Activated CD4-positive, alpha-beta memory T cell treated with anti-CD3 and anti-CD28 coated beads for 36 hours (primary cell): Measurements from ENCODE around the gene SH2D5. TPM values are rescaled to one million over a fixed set of nuclear protein-coding genes. Genes with fewer than 3 reads are reported as not detected.

Experiments used
- CTCF ChIA-PET: fragments of 350-600 bp; sonication (Branson Sonifier 250); formaldehyde crosslinking; loops from one replicate; lab custom pipeline; 2021; ENCODE audit warnings: antibody characterized with exemption, inconsistent platforms; lab: Charles Lee
- POLR2A ChIA-PET: fragments of 350-600 bp; sonication (Branson Sonifier 250); formaldehyde crosslinking; loops from one replicate; lab custom pipeline; 2021; ENCODE audit warnings: antibody characterized with exemption; lab: Charles Lee
- DNase-seq: peaks from one replicate; pipeline ENCODE4 v3.0.0-alpha.2; 2020
- H3K27ac Mint-ChIP-seq: one replicate; pipeline ENCODE4 v1.8.0; 2021; ENCODE audit warnings: mixed read lengths
- H3K27me3 Mint-ChIP-seq: one replicate; pipeline ENCODE4 v1.8.0; 2021; ENCODE audit warnings: mixed read lengths
- H3K36me3 Mint-ChIP-seq: one replicate; pipeline ENCODE4 v1.8.0; 2021; ENCODE audit warnings: mixed read lengths
- H3K4me1 Mint-ChIP-seq: one replicate; pipeline ENCODE4 v1.8.0; 2021; ENCODE audit warnings: low read depth, mixed read lengths
- H3K4me3 Mint-ChIP-seq: one replicate; pipeline ENCODE4 v1.8.0; 2021; ENCODE audit warnings: mild to moderate bottlenecking, mixed read lengths
- H3K9me3 Mint-ChIP-seq: one replicate; pipeline ENCODE4 v1.8.0; 2021; ENCODE audit warnings: mixed read lengths
- intact Hi-C: fragments of 100-400 bp; cut with micrococcal nuclease; formaldehyde crosslinking; loops from one replicate; pipeline ENCODE4 v1.15.1; 2023
- total RNA-seq, 2 experiments: library from RNA; stranded (reverse); gene quantifications; one replicate each; pipeline ENCODE4 v1.2.3, GENCODE V29; 2021

The SH2D5 gene
- total RNA-seq, 2 experiments from 2014 or later: 0.07 to 0.12 TPM

GRCh38 chr1:20739225-20739624, 6.7 kb upstream of the SH2D5 start:
- H3K36me3 Mint-ChIP-seq: peaks cover 32% of the 10 kb centered on the region
- no peak overlapping the region for H3K4me3 Mint-ChIP-seq
- no peaks in the 10 kb centered on the region for H3K4me1 Mint-ChIP-seq
- H3K27ac Mint-ChIP-seq: no peak overlapping the region
- ChIA-PET POLR2A (no interaction called here), CTCF (no interaction called here)
- H3K9me3 Mint-ChIP-seq: no peaks in the 10 kb centered on the region
- no peaks in the 10 kb centered on the region for H3K27me3 Mint-ChIP-seq
- no peak for DNase-seq
- intact Hi-C loops: no loop called here

- CTCF ChIA-PET: interaction anchor here (1.3 kb wide), 1 partner anchor 39 kb away, joined by 4 read pairs; no protein-coding TSS in a partner anchor
- Mint-ChIP-seq H3K4me1 (peaks cover 16% of the 10 kb centered on the region), H3K36me3 (peaks cover 24% of the 10 kb centered on the region), H3K4me3 (no peak overlapping the region), H3K27me3 (peaks cover 10% of the 10 kb centered on the region), H3K27ac (no peak overlapping the region), H3K9me3 (no peaks in the 10 kb centered on the region)
- DNase-seq: no peak
- intact Hi-C loops: no loop called here
- POLR2A ChIA-PET: no interaction called here
Measured at GRCh38 chr1:20735581-20736111, 3.1 kb upstream of the SH2D5 start.

- intact Hi-C loops: loop anchor here (2.0 to 5.0 kb wide), 3 partner anchors 37 to 71 kb away; partner anchors contain the start of genes DDOST and HP1BP3
- peak overlapping the region; percentile 74 for H3K4me3 Mint-ChIP-seq
- no peak for DNase-seq
- no peaks in the 10 kb centered on the region for H3K9me3 Mint-ChIP-seq
- POLR2A ChIA-PET: interaction anchor here (1.0 to 1.5 kb wide), 2 partner anchors 16 to 53 kb away, joined by 3 to 5 read pairs; partner anchors contain the start of genes HP1BP3 and KIF17
- peaks cover 21% of the 10 kb centered on the region for H3K4me1 Mint-ChIP-seq
- no peak overlapping the region for H3K27ac Mint-ChIP-seq
- CTCF ChIA-PET: interaction anchor here (0.6 to 3.3 kb wide), 4 partner anchors 34 to 462 kb away, joined by 3 to 21 read pairs (median 3); no protein-coding TSS in a partner anchor
- H3K27me3 Mint-ChIP-seq: peaks cover 19% of the 10 kb centered on the region
- H3K36me3 Mint-ChIP-seq: peaks cover 18% of the 10 kb centered on the region
Measured at GRCh38 chr1:20733360-20733975, 965 bp upstream of the SH2D5 start.

- POLR2A ChIA-PET: no interaction called here
- intact Hi-C loops: loop anchor here (2.0 to 5.0 kb wide), 3 partner anchors 35 to 70 kb away; partner anchors contain the start of genes DDOST and HP1BP3
- CTCF ChIA-PET: interaction anchor here (3.3 kb wide), 1 partner anchor 35 kb away, joined by 21 read pairs; no protein-coding TSS in a partner anchor
Measured at GRCh38 chr1:20732071-20732587, 374 bp downstream of the SH2D5 start.

GRCh38 chr1:20731057-20731991, 1.2 kb downstream of the SH2D5 start:
- peak; percentile 10 for DNase-seq
- CTCF ChIA-PET: interaction anchor here (1.0 to 3.3 kb wide), 2 partner anchors 34 to 35 kb away, joined by 6 to 21 read pairs; no protein-coding TSS in a partner anchor
- H3K9me3 Mint-ChIP-seq: no peaks in the 10 kb centered on the region
- POLR2A ChIA-PET: no interaction called here
- peaks cover 21% of the 10 kb centered on the region for H3K4me1 Mint-ChIP-seq
- intact Hi-C loops: loop anchor here (5.0 kb wide), 1 partner anchor 69 kb away; the partner anchor contains the start of gene DDOST
- no peak overlapping the region for H3K27ac Mint-ChIP-seq
- peaks cover 19% of the 10 kb centered on the region for H3K27me3 Mint-ChIP-seq
- H3K4me3 Mint-ChIP-seq: peak overlapping the region; percentile 59
- peaks cover 3% of the 10 kb centered on the region for H3K36me3 Mint-ChIP-seq

More at GRCh38 chr1:20732071-20732587, 374 bp downstream of the SH2D5 start:
- DNase-seq: peak; percentile 60
- Mint-ChIP-seq H3K9me3 (no peaks in the 10 kb centered on the region), H3K27ac (no peak overlapping the region), H3K27me3 (peaks cover 19% of the 10 kb centered on the region), H3K4me3 (peak overlapping the region; percentile 74), H3K4me1 (peaks cover 21% of the 10 kb centered on the region), H3K36me3 (peaks cover 5% of the 10 kb centered on the region)

GRCh38 chr1:20730690-20731056, 1.8 kb downstream of the SH2D5 start:
- intact Hi-C loops: loop anchor here (5.0 kb wide), 1 partner anchor 68 kb away; the partner anchor contains the start of gene DDOST
- H3K36me3 Mint-ChIP-seq: no peaks in the 10 kb centered on the region
- peak; percentile 5 for DNase-seq
- no peaks in the 10 kb centered on the region for H3K9me3 Mint-ChIP-seq
- H3K4me1 Mint-ChIP-seq: peaks cover 21% of the 10 kb centered on the region
- ChIA-PET CTCF (interaction anchor here (1.0 kb wide), 1 partner anchor 34 kb away, joined by 6 read pairs; no protein-coding TSS in a partner anchor), POLR2A (no interaction called here)
- peaks cover 19% of the 10 kb centered on the region for H3K27me3 Mint-ChIP-seq
- H3K27ac Mint-ChIP-seq: no peak overlapping the region
- no peak overlapping the region for H3K4me3 Mint-ChIP-seq

- peaks cover 21% of the 10 kb centered on the region for H3K4me1 Mint-ChIP-seq
- peaks cover 19% of the 10 kb centered on the region for H3K27me3 Mint-ChIP-seq
- no peaks in the 10 kb centered on the region for H3K9me3 Mint-ChIP-seq
- DNase-seq: peak; percentile 7
- H3K27ac Mint-ChIP-seq: no peak overlapping the region
- H3K36me3 Mint-ChIP-seq: no peaks in the 10 kb centered on the region
- H3K4me3 Mint-ChIP-seq: no peak overlapping the region
- CTCF ChIA-PET: interaction anchor here (1.0 kb wide), 2 partner anchors 32 to 33 kb away, joined by 3 to 6 read pairs; no protein-coding TSS in a partner anchor
- intact Hi-C loops: loop anchor here (5.0 kb wide), 1 partner anchor 68 kb away; the partner anchor contains the start of gene DDOST
- POLR2A ChIA-PET: no interaction called here
Measured at GRCh38 chr1:20729990-20730689, 2.4 kb downstream of the SH2D5 start.

GRCh38 chr1:20729155-20729931, 3.2 kb downstream of the SH2D5 start:
- DNase-seq: peak; percentile 5
- Mint-ChIP-seq H3K36me3 (no peaks in the 10 kb centered on the region), H3K4me1 (peaks cover 21% of the 10 kb centered on the region), H3K27ac (no peak overlapping the region), H3K27me3 (peaks cover 19% of the 10 kb centered on the region), H3K9me3 (no peaks in the 10 kb centered on the region), H3K4me3 (no peak overlapping the region)
- ChIA-PET POLR2A (no interaction called here), CTCF (interaction anchor here (1.0 kb wide), 1 partner anchor 32 kb away, joined by 3 read pairs; no protein-coding TSS in a partner anchor)
- intact Hi-C loops: no loop called here

GRCh38 chr1:20728371-20729154, 3.9 kb downstream of the SH2D5 start:
- H3K36me3 Mint-ChIP-seq: no peaks in the 10 kb centered on the region
- H3K4me1 Mint-ChIP-seq: peaks cover 20% of the 10 kb centered on the region
- ChIA-PET CTCF (interaction anchor here (1.0 to 1.6 kb wide), 2 partner anchors 31 to 32 kb away, joined by 3 to 5 read pairs; no protein-coding TSS in a partner anchor), POLR2A (no interaction called here)
- H3K4me3 Mint-ChIP-seq: no peak overlapping the region
- no peaks in the 10 kb centered on the region for H3K9me3 Mint-ChIP-seq
- intact Hi-C loops: no loop called here
- H3K27me3 Mint-ChIP-seq: peaks cover 19% of the 10 kb centered on the region
- peak; percentile 5 for DNase-seq
- no peak overlapping the region for H3K27ac Mint-ChIP-seq
